Vagina (tissue), 2 donors: ENCODE data around the gene ECD. TPM values are rescaled to one million over a fixed set of nuclear protein-coding genes. Genes with fewer than 3 reads are reported as not detected.

Source experiments
- DNase-seq, 2 donors: peaks; one replicate each; pipeline ENCODE4 v3.0.0-alpha.2; 2017; ENCODE audit errors: extremely low spot score in 2 of 2
- H3K27ac ChIP-seq: fragments of 200-600 bp; sonication (generic); one replicate; pipeline ENCODE4 v1.5.1; 2019
- H3K27me3 ChIP-seq: fragments of 200-600 bp; sonication (generic); one replicate; pipeline ENCODE4 v1.5.1; 2019
- H3K36me3 ChIP-seq, 2 donors: fragments of 200-600 bp; sonication (generic); one replicate each; pipeline ENCODE4 v1.5.1; 2017 to 2019
- H3K4me1 ChIP-seq: fragments of 200-600 bp; sonication (generic); one replicate; pipeline ENCODE4 v1.5.1; 2019
- H3K4me3 ChIP-seq, 2 donors: fragments of 200-600 bp; sonication (generic); 1 replicate in 1 of 2; 2 replicates in 1 of 2; pipeline ENCODE4 v1.5.1; 2016 to 2019
- H3K9me3 ChIP-seq: fragments of 200-600 bp; sonication (generic); one replicate; pipeline ENCODE4 v1.5.1; 2019
- POLR2A ChIP-seq, 2 donors: fragments of 450-650 bp; IDR thresholded peaks; one replicate each; pipeline ENCODE4 v1.6.1; 2017; ENCODE audit warnings: antibody characterized with exemption in 2 of 2, mild to moderate bottlenecking in 2 of 2, moderate library complexity in 2 of 2
- intact Hi-C: fragments of 100-400 bp; cut with DNase I; formaldehyde crosslinking; loops from one replicate; pipeline ENCODE4 v1.15.1; 2023
- small RNA-seq: library from RNA; depleted of rRNA; stranded (forward); fragments of <200 nt; gene quantifications from one replicate; pipeline ENCODE3, GENCODE V24; 2016
- total RNA-seq: library from RNA; depleted of rRNA; stranded (reverse); fragments of >200 nt; gene quantifications from one replicate; pipeline ENCODE4 v1.2.3, GENCODE V29; 2016

ECD gene
- total RNA-seq, 1 donor from 2014 or later, result 26.5 TPM

DNA sequence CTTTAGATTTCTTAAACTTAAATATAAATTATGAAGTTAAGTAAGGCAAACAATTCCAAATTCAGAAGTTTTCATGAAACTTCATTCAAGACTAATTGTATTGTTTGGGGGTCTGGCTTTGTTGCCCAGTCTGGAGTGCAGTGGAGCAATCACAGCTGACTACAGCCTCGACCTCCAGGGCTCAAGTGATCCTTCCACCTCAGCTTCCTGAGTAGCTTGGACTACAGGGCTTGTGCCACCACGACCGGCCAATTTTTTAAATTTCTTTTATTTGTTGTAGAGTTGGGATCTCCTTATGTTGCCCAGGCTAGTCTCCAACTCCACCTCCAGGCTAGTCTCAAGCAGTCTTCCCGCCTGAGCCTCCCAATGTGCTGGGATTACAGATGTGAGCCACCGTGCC lies 83.6 kb downstream of the ECD start:
- Histone ChIP-seq H3K27me3 (no peaks in the 10 kb centered on the region), H3K4me1 (peaks cover 13% of the 10 kb centered on the region), H3K4me3 (no peak overlapping the region), H3K36me3 (peaks cover 0 to 2% of the 10 kb centered on the region in 2 donors), H3K9me3 (no peaks in the 10 kb centered on the region), H3K27ac (no peak overlapping the region)
- no peak for TF ChIP-seq POLR2A (IDR thresholded peaks at IDR 0.05)
- intact Hi-C loops, result no loop called here
- DNase-seq, result no peak

Small RNA genes lying within 50 kb of the gene (small RNA-seq; reads per million reads assigned to genes)
- not detected for gene RF00019
- 1.5 reads per million, percentile 42 among the genes with 10 or more reads in this experiment for gene SNORA11F

Other genes starting within 250 kb of the ECD start
- not detected for gene PLA2G12B, start 213.2 kb downstream of the ECD start, total RNA-seq
- gene P4HA1, start 71.1 kb downstream of the ECD start, total RNA-seq, result 12.5 TPM
- 2.9 TPM for gene NUDT13, start 57.6 kb downstream of the ECD start, total RNA-seq
- 25.8 TPM for gene FAM149B1, start 111 bp upstream of the ECD start, total RNA-seq
- gene DNAJC9, start 79.2 kb upstream of the ECD start, total RNA-seq, result 16.2 TPM
- gene MRPS16, start 84.6 kb upstream of the ECD start, total RNA-seq, result 31.9 TPM
- gene CFAP70, start 190.9 kb upstream of the ECD start, total RNA-seq, result 1.5 TPM
- gene ANXA7, start 246.1 kb upstream of the ECD start, total RNA-seq, result 90.1 TPM